HEK293T (cell line): ENCODE results near the gene NUP62CL.

Experiments used
- CTCF ChIA-PET: fragments of 350-600 bp; formaldehyde crosslinking; extraction: SDS; loops from one replicate; lab custom pipeline; 2021; ENCODE audit warnings: antibody characterized with exemption, inconsistent platforms; lab: Yijun Ruan, JAX
- POLR2A ChIA-PET: fragments of 350-600 bp; formaldehyde crosslinking; extraction: SDS; loops from one replicate; lab custom pipeline; 2020; ENCODE audit warnings: antibody characterized with exemption, inconsistent platforms; lab: Yijun Ruan, JAX
- DNase-seq: peaks from one replicate; pipeline ENCODE4 v3.0.0; 2012; ENCODE audit warnings: mixed read lengths; ENCODE audit errors: extremely low spot score
- ARNT ChIP-seq: fragments of 450-650 bp; IDR thresholded peaks from 2 replicates; pipeline ENCODE4 v1.6.1; 2017; ENCODE audit warnings: mild to moderate bottlenecking
- BHLHE40 ChIP-seq: fragments of 450-650 bp; IDR thresholded peaks from 2 replicates; pipeline ENCODE4 v1.6.1; 2016; ENCODE audit warnings: mild to moderate bottlenecking, moderate library complexity, borderline replicate concordance
- CTBP1 ChIP-seq: fragments of 450-650 bp; IDR thresholded peaks from 2 replicates; pipeline ENCODE4 v1.6.1; 2016; ENCODE audit warnings: borderline replicate concordance
- ELF4 ChIP-seq: fragments of 450-650 bp; IDR thresholded peaks from 2 replicates; pipeline ENCODE4 v1.6.1; 2017; ENCODE audit warnings: antibody characterized with exemption
- FOXA1 ChIP-seq: fragments of 450-650 bp; IDR thresholded peaks from 2 replicates; pipeline ENCODE4 v1.6.1; 2016; ENCODE audit warnings: mild to moderate bottlenecking
- FOXK2 ChIP-seq: fragments of 450-650 bp; IDR thresholded peaks from 2 replicates; pipeline ENCODE4 v1.6.1; 2016; ENCODE audit warnings: mild to moderate bottlenecking
- FOXM1 ChIP-seq: fragments of 450-650 bp; IDR thresholded peaks from 2 replicates; pipeline ENCODE4 v1.6.1; 2017; ENCODE audit warnings: mild to moderate bottlenecking, borderline replicate concordance
- HDGF ChIP-seq: fragments of 450-650 bp; IDR thresholded peaks from 2 replicates; pipeline ENCODE4 v1.6.1; 2017; ENCODE audit warnings: antibody characterized with exemption, borderline replicate concordance
- L3MBTL2 ChIP-seq: fragments of 450-650 bp; conservative IDR thresholded peaks from 2 replicates; pipeline ENCODE4 v1.6.1; 2016; ENCODE audit warnings: mild to moderate bottlenecking
- LEF1 ChIP-seq: fragments of 450-650 bp; IDR thresholded peaks from 2 replicates; pipeline ENCODE4 v1.6.1; 2017; ENCODE audit warnings: mild to moderate bottlenecking, borderline replicate concordance
- NFRKB ChIP-seq: fragments of 450-650 bp; IDR thresholded peaks from 2 replicates; pipeline ENCODE4 v1.6.1; 2016; ENCODE audit warnings: mild to moderate bottlenecking, moderate library complexity
- SP1 ChIP-seq: fragments of 450-650 bp; IDR thresholded peaks from 2 replicates; pipeline ENCODE4 v1.6.1; 2017
- SUZ12 ChIP-seq: fragments of 450-650 bp; IDR thresholded peaks from 2 replicates; pipeline ENCODE4 v1.6.1; 2016; ENCODE audit warnings: mild to moderate bottlenecking
- TARDBP ChIP-seq: fragments of 450-650 bp; IDR thresholded peaks from 2 replicates; pipeline ENCODE4 v1.6.1; 2016
- ZNF384 ChIP-seq: fragments of 450-650 bp; IDR thresholded peaks from 2 replicates; pipeline ENCODE4 v1.6.1; 2016
- TF ChIP-seq, protein P1 (sequence below): fragments of 450-650 bp; IDR thresholded peaks from 2 replicates; pipeline ENCODE4 v1.6.1; 2016

NUP62CL gene

DNA sequence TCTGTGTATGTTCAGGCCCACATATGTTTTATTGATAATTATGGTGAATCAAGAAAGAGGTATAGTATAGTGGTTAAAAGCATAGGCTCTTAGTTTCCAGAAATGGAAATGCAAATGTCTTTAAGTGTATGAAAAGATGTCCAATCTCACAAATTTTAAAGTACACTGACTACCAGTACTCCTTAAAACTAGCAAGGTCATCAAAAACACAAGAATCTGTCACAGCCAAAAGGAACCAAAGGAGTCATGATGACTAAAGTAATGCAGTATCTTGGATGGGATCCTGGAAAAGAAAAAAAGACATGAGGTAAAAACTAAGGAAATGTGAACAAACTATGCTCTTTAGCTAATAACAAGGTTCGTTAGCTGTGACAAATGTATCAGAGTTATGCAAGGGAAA lies 87.0 kb downstream of the NUP62CL start:
- ChIA-PET POLR2A (interaction anchor here (0.7 to 1.2 kb wide), 3 partner anchors 11 to 87 kb away, joined by 3 to 7 read pairs (median 3); partner anchors contain the start of genes DNAAF6 and NUP62CL), CTCF (no interaction called here)
- DNase-seq: no peak
- TF ChIP-seq SUZ12 (no peak), FOXM1 (no peak), FOXA1 (no peak), HDGF (no peak), BHLHE40 (no peak), ARNT (no peak), SP1 (no peak), LEF1 (no peak), FOXK2 (no peak), NFRKB (no peak), ELF4 (no peak), CTBP1 (no peak), L3MBTL2 (no peak), TARDBP (no peak), ZNF384 (no peak)
- TF ChIP-seq, protein P1, sequence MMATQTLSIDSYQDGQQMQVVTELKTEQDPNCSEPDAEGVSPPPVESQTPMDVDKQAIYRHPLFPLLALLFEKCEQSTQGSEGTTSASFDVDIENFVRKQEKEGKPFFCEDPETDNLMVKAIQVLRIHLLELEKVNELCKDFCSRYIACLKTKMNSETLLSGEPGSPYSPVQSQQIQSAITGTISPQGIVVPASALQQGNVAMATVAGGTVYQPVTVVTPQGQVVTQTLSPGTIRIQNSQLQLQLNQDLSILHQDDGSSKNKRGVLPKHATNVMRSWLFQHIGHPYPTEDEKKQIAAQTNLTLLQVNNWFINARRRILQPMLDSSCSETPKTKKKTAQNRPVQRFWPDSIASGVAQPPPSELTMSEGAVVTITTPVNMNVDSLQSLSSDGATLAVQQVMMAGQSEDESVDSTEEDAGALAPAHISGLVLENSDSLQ: no peak

DNA sequence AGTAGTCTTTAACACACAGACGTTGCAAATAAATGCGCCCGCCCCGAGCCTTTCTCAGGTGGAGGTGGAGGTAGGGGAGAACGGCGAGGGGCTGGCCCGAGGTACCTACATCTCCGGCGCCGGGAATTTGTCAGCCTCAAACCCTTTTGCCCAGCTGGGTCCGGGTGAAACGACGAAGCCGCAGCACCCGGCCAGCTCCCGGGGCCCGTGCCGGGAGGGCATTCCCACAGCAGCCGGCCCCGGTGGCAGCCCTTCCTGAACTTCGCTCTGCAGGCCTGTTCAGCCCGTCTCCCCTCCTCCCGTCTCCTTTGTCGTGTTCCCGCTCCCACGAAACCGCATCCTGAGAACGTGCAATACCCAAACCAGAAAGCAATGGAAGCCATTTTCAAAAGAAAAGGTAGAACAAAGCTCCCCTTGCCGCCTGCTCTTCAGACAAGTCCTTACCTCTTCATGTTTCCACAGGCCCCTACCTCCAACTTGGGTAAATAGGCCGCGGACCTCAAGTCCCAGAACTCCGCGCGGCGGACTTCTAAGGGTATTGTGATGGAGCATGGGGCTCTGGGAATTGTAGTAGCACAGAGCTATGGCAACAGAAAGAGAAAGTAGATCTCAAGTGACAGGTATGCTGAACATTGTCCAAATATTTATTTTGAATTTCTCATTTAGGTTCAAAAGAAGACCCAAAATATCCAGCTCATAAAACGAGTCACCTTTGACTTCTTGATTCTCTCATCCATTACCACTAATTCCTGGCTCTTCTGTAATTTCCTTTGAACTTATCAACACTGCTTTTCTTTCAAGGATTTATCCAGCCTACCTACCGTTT lies 87.7 kb downstream of the NUP62CL start, which contains the start of gene RBM41:
TSS of gene RBM41 (minus strand) at position 501 of the 826 bp plus-strand sequence. CDS start at position 452, 49 bp downstream.
- peak; percentile 74 for DNase-seq
- POLR2A ChIA-PET: interaction anchor here (0.7 to 1.2 kb wide), 3 partner anchors 10 to 88 kb away, joined by 3 to 7 read pairs (median 3); partner anchors contain the start of genes DNAAF6 and NUP62CL
- CTCF ChIA-PET: interaction anchor here (0.6 kb wide), 1 partner anchor 182 kb away, joined by 3 read pairs; no protein-coding TSS in a partner anchor
- no peak for TF ChIP-seq SP1
- TF ChIP-seq NFRKB: no peak
- TF ChIP-seq ARNT: no peak
- peak; percentile 65; the same call in 1 of the 2 replicates for TF ChIP-seq SUZ12
- 0 out of 2 replicates have a peak, but pooled peaks have one; percentile 69 for TF ChIP-seq FOXK2
- no peak for TF ChIP-seq ELF4
- peak; percentile 60 for TF ChIP-seq L3MBTL2
- TF ChIP-seq FOXM1: no peak
- TF ChIP-seq CTBP1: no peak
- TF ChIP-seq, protein P1: no peak
- no peak for TF ChIP-seq FOXA1
- no peak for TF ChIP-seq BHLHE40
- no peak for TF ChIP-seq HDGF
- TF ChIP-seq ZNF384: no peak
- TF ChIP-seq TARDBP: no peak
- TF ChIP-seq LEF1: no peak

DNA sequence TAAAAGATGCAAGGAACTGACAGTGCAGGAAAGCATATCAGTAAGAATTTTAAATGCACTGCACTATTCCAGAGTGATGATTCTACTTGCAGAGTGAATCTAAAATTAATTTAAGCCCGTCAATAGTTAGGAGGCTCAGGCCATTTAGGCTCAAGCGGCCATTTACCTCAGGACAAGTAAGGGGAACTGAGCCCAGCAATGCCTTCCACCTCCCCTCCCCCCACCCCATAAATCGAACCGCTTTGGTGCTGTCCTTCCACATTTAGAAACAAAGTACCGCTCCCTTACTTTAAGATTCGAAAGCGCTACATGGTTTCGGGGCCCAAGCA lies 88.3 kb downstream of the NUP62CL start:
- CTCF ChIA-PET: no interaction called here
- POLR2A ChIA-PET: interaction anchor here (1.2 kb wide), 2 partner anchors 9 to 37 kb away, joined by 3 to 7 read pairs; no protein-coding TSS in a partner anchor
- TF ChIP-seq HDGF: no peak
- no peak for TF ChIP-seq ELF4
- TF ChIP-seq SP1: no peak
- TF ChIP-seq FOXA1: no peak
- DNase-seq: peak; percentile 19

DNA sequence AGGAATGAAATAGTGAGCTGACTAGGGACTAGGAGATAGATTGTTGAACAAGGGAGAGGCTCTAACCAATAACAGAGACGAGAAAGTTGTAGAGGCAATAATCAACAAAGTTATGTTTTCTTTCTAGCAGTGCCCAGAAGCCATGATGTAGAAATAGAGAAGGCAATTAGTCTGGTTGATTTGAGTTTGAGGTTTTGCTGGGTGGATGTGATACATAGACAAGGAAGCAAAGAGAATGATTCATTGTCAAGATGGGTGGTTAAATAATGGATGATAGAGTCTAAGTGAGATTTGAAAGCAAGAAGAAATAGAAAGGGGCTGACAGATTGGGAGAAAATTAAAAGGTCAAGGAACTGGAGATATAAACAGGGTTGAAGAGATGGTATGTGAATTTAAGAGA lies 98.8 kb downstream of the NUP62CL start:
- TF ChIP-seq ZNF384 (no peak), SUZ12 (no peak), ELF4 (no peak), BHLHE40 (no peak), TARDBP (no peak), FOXA1 (no peak), CTBP1 (no peak), HDGF (no peak), L3MBTL2 (no peak), FOXK2 (no peak), ARNT (no peak), SP1 (no peak), FOXM1 (no peak), NFRKB (no peak)
- ChIA-PET CTCF (no interaction called here), POLR2A (no interaction called here)
- DNase-seq: no peak

DNA sequence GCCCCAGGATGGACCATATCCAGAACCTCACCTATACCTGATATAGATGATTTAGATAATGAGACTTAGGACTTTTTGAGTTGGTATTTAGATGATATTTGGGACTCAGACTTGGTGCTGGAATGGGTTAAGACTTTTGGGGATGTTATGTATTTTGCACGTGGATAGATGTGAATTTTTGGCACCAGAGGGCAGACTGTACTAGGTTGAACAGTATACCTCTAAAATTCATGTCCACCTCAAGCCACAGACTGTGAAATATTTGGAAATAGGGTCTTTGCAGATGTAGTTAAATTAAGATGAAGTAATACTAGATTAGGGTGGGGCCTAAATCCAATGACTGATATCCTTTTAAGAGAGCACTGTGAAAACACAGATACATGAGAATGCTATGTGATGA lies 103.3 kb downstream of the NUP62CL start:
- DNase-seq: no peak

More for the DNA sequence above, 103.3 kb downstream of the NUP62CL start:
- TF ChIP-seq ZNF384 (no peak), FOXM1 (no peak), FOXK2 (no peak), SP1 (no peak), HDGF (no peak), BHLHE40 (no peak), ELF4 (no peak), CTBP1 (no peak), LEF1 (no peak), ARNT (no peak), L3MBTL2 (no peak), TARDBP (no peak), FOXA1 (no peak), NFRKB (no peak), SUZ12 (no peak)
- TF ChIP-seq, protein P1: no peak
- POLR2A ChIA-PET: no interaction called here
- CTCF ChIA-PET: interaction anchor here (1.0 kb wide), 1 partner anchor 222 kb away, joined by 6 read pairs; no protein-coding TSS in a partner anchor
